Loucy (cell line): ENCODE data around the gene ACTR2.
"Not testable (repeated sequence)": the region's sequence is repeated elsewhere in the genome, so short reads cannot be mapped to it uniquely, and the experiment has no call there.

ENCODE experiments used
- H2AFZ ChIP-seq: fragments of 200-600 bp; sonication (generic); 2 replicates; pipeline ENCODE4 v1.6.0; 2016; ENCODE audit warnings: antibody characterized with exemption, mild to moderate bottlenecking, low read length, moderate library complexity
- H3F3A ChIP-seq: fragments of 200-600 bp; 2 replicates; pipeline ENCODE4 v1.6.0; 2016; ENCODE audit warnings: antibody characterized with exemption, low read depth, mild to moderate bottlenecking
- H3K27me3 ChIP-seq: fragments of 200-600 bp; sonication (generic); 2 replicates; pipeline ENCODE4 v1.6.1; 2014; ENCODE audit warnings: low read length, mild to moderate bottlenecking; ENCODE audit not compliant: insufficient read depth, poor library complexity, severe bottlenecking
- H3K36me3 ChIP-seq: fragments of 200-600 bp; sonication (generic); 2 replicates; pipeline ENCODE4 v1.6.1; 2016; ENCODE audit warnings: low read length; ENCODE audit not compliant: insufficient read depth
- H3K4me1 ChIP-seq: fragments of 200-600 bp; sonication (generic); 2 replicates; pipeline ENCODE4 v1.5.1; 2014; ENCODE audit warnings: low read length, mild to moderate bottlenecking; ENCODE audit not compliant: insufficient read depth, poor library complexity, severe bottlenecking
- H3K4me2 ChIP-seq: fragments of 200-600 bp; sonication (generic); 2 replicates; pipeline ENCODE4 v1.6.0; 2014; ENCODE audit warnings: antibody characterized with exemption, low read length, low read depth, mild to moderate bottlenecking; ENCODE audit not compliant: poor library complexity, severe bottlenecking
- H3K4me3 ChIP-seq: fragments of 200-600 bp; sonication (generic); 2 replicates; pipeline ENCODE4 v1.5.1; 2014; ENCODE audit warnings: low read length, mild to moderate bottlenecking, mixed read lengths; ENCODE audit not compliant: poor library complexity, severe bottlenecking
- H3K79me2 ChIP-seq: fragments of 200-600 bp; sonication (generic); 2 replicates; pipeline ENCODE4 v1.6.1; 2014; ENCODE audit warnings: low read length; ENCODE audit not compliant: insufficient read depth
- H3K9ac ChIP-seq: fragments of 200-600 bp; sonication (generic); 2 replicates; pipeline ENCODE4 v1.6.0; 2014; ENCODE audit warnings: mild to moderate bottlenecking, low read depth, low read length, moderate library complexity; ENCODE audit not compliant: poor library complexity, severe bottlenecking
- H3K9me2 ChIP-seq: fragments of 200-600 bp; sonication (generic); replicated peaks from 2 replicates; pipeline ENCODE4 v1.6.1; 2016; ENCODE audit warnings: low read depth, low read length, mixed read lengths
- H3K9me3 ChIP-seq: fragments of 200-600 bp; sonication (generic); 2 replicates; pipeline ENCODE4 v1.6.1; 2014; ENCODE audit warnings: mild to moderate bottlenecking, antibody characterized with exemption, low read length, low read depth; ENCODE audit not compliant: insufficient read depth
- H4K20me1 ChIP-seq: fragments of 200-600 bp; sonication (generic); 2 replicates; pipeline ENCODE4 v1.6.0; 2014; ENCODE audit warnings: antibody characterized with exemption, low read length, mild to moderate bottlenecking; ENCODE audit not compliant: insufficient read depth, poor library complexity, severe bottlenecking
- CTCF ChIP-seq: fragments of 200-600 bp; sonication (generic); conservative IDR thresholded peaks from 2 replicates; pipeline ENCODE4 v1.5.1; 2014; ENCODE audit warnings: mild to moderate bottlenecking, antibody characterized with exemption, low read length
- EZH2phosphoT487 ChIP-seq: fragments of 200-600 bp; IDR thresholded peaks from 2 replicates; pipeline ENCODE4 v1.6.1; 2018; ENCODE audit warnings: antibody characterized with exemption, mild to moderate bottlenecking, moderate library complexity, borderline replicate concordance

The ACTR2 gene

GRCh38 chr2:65255356-65255755 is 27.7 kb downstream of the ACTR2 start:
- TF ChIP-seq EZH2phosphoT487 (no peak), CTCF (no peak)
- Histone ChIP-seq H3K36me3 (peaks cover 59% of the 10 kb centered on the region), H3K4me3 (no peak overlapping the region), H3K79me2 (peaks cover 19% of the 10 kb centered on the region), H3K9me3 (no peaks in the 10 kb centered on the region), H2AFZ (no peak overlapping the region), H3K27me3 (no peaks in the 10 kb centered on the region), H4K20me1 (peaks cover 21% of the 10 kb centered on the region), H3K9ac (no peak overlapping the region), H3K4me2 (no peak overlapping the region), H3K4me1 (no peaks in the 10 kb centered on the region), H3K9me2 (no peaks in the 10 kb centered on the region), H3F3A (no peaks in the 10 kb centered on the region)

DNA sequence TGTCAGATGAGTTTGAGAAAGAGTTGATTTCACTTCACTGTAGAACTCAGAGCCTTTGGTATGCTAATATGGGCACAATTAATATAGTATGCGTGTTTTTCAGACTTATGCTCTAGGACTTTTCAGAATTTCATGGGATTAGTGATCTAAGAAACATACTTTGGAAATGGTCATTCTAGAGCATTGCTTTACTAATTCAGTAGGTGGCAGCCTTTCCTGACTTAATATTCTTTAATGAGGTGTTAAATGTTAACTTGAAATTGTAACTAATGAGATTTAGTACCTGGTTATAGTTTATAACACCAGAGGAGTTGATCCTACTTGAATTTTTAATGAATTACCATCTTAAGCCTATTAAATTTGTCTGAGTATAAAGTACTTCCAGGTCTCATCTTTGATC is 28.4 kb downstream of the ACTR2 start:
- H3K9me3 ChIP-seq = no peaks in the 10 kb centered on the region
- no peaks in the 10 kb centered on the region for H3F3A ChIP-seq
- H3K27me3 ChIP-seq = no peaks in the 10 kb centered on the region
- TF ChIP-seq EZH2phosphoT487 = no peak
- peak; percentile 56 for TF ChIP-seq CTCF
- H3K36me3 ChIP-seq = peaks cover 55% of the 10 kb centered on the region
- H3K4me1 ChIP-seq = no peaks in the 10 kb centered on the region
- H4K20me1 ChIP-seq = peaks cover 21% of the 10 kb centered on the region
- H3K9ac ChIP-seq = no peak overlapping the region
- no peak overlapping the region for H3K4me2 ChIP-seq
- H3K79me2 ChIP-seq = peaks cover 21% of the 10 kb centered on the region
- no peak overlapping the region for H3K4me3 ChIP-seq
- no peaks in the 10 kb centered on the region for H3K9me2 ChIP-seq
- no peak overlapping the region for H2AFZ ChIP-seq

DNA sequence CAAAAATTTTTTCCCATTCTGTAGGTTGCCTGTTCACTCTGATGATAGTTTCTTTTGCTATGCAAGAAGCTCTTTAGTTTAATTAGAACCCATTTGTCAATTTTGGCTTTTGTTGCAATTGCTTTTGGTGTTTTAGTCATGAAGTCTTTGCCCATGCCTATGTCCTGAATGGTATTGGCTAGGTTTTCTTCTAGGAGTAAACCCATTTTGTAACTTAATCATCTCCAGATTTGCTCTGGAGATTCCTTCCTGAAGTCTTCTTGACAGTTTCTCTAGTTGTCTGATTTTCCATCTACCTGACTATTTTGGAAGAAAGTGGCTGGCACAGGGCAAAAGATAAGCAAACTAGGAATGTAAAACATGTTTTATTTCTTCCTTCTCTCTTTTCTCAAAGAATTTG is 30.2 kb downstream of the ACTR2 start:
- H3K9me2 ChIP-seq, H3K9me3 ChIP-seq, H3K4me2 ChIP-seq, H3K9ac ChIP-seq, H2AFZ ChIP-seq, H3F3A ChIP-seq, H3K27me3 ChIP-seq, H3K4me3 ChIP-seq, H3K4me1 ChIP-seq: not testable (repeated sequence)
- H3K79me2 ChIP-seq = peaks cover 35% of the 10 kb centered on the region
- peaks cover 25% of the 10 kb centered on the region for H4K20me1 ChIP-seq
- H3K36me3 ChIP-seq = peaks cover 58% of the 10 kb centered on the region

GRCh38 chr2:65261676-65262075 is 34.0 kb downstream of the ACTR2 start:
- H3K36me3 ChIP-seq = peaks cover 57% of the 10 kb centered on the region
- H3K9me3 ChIP-seq = no peaks in the 10 kb centered on the region
- no peak overlapping the region for H3K9ac ChIP-seq
- peaks cover 29% of the 10 kb centered on the region for H3K79me2 ChIP-seq
- H3F3A ChIP-seq = no peaks in the 10 kb centered on the region
- H4K20me1 ChIP-seq = peaks cover 33% of the 10 kb centered on the region
- H3K27me3 ChIP-seq = no peaks in the 10 kb centered on the region
- no peak overlapping the region for H3K4me3 ChIP-seq
- H2AFZ ChIP-seq = no peak overlapping the region
- no peak for TF ChIP-seq CTCF
- TF ChIP-seq EZH2phosphoT487 = no peak
- no peaks in the 10 kb centered on the region for H3K4me1 ChIP-seq
- no peaks in the 10 kb centered on the region for H3K9me2 ChIP-seq
- no peak overlapping the region for H3K4me2 ChIP-seq
